Right lobe of liver (tissue), 6 donors: ENCODE data around the gene VEZT. TPM values are rescaled to one million over a fixed set of nuclear protein-coding genes. Genes with fewer than 3 reads are reported as not detected.
A peak's percentile ranks its signal among the peaks of the same experiment; 100 is the strongest.

Experiments
- ATAC-seq, 4 donors: fragments of 200-7000 bp; cut with Tn5 transposase; one replicate each; pipeline ENCODE4 v1.9.1; 2020; ENCODE audit warnings: mild to moderate bottlenecking in 4 of 4, moderate library complexity in 4 of 4
- DNase-seq, 3 donors: peaks; one replicate each; pipeline ENCODE4 v3.0.0-alpha.2; 2020
- H3K27ac ChIP-seq, 3 donors: fragments of 200-600 bp; one replicate each; pipeline ENCODE4 v1.8.0; 2022
- H3K27me3 ChIP-seq, 2 donors: fragments of 200-600 bp; one replicate each; pipeline ENCODE4 v1.8.0; 2022
- H3K36me3 ChIP-seq, 4 donors: fragments of 200-600 bp; sonication (generic) in 1 of 4; one replicate each; pipeline versions ENCODE4 v1.5.1 to v1.8.0; 2017 to 2022; ENCODE audit warnings: control low read depth in 1 of 4
- H3K4me1 ChIP-seq, 4 donors: fragments of 200-600 bp; sonication (generic) in 1 of 4; one replicate each; pipeline versions ENCODE4 v1.5.1 to v1.8.0; 2017 to 2022; ENCODE audit warnings: control low read depth in 1 of 4
- H3K4me3 ChIP-seq, 3 donors: fragments of 200-600 bp; one replicate each; pipeline ENCODE4 v1.8.0; 2022
- H3K9me3 ChIP-seq, 4 donors: fragments of 200-600 bp; sonication (generic) in 1 of 4; one replicate each; pipeline versions ENCODE4 v1.5.1 to v1.8.0; 2017 to 2022; ENCODE audit warnings: control low read depth in 1 of 4
- POLR2A ChIP-seq: fragments of 450-650 bp; IDR thresholded peaks from one replicate; pipeline ENCODE4 v1.6.1; 2017; ENCODE audit warnings: antibody characterized with exemption, mild to moderate bottlenecking
- WGBS: methylation state at CpG from one replicate; pipeline ENCODE4 v1.1.6; 2018; ENCODE audit warnings: low coverage, low lambda C conversion rate; ENCODE audit not compliant: insufficient coverage; ENCODE audit errors: missing lambda C conversion rate; 5-methylcytosine and 5-hydroxymethylcytosine counted together
- intact Hi-C, 2 donors: fragments of 100-400 bp; cut with DNase I; formaldehyde crosslinking; loops; one replicate each; pipeline versions ENCODE4 v1.11.2 to v1.14.1; 2022
- total RNA-seq, 6 experiments: library from RNA; depleted of rRNA in 2 of 6; stranded (reverse); fragments of >200 nt in 2 of 6; fragmentation: NEBNext Ultra II Directional in 3 of 6; extraction: Animal tissue kit (Norgen Biotek cat#: 25700) in 3 of 6; gene quantifications; one replicate each; pipeline versions ENCODE4 v1.1.0 to v1.2.4, GENCODE V29; 2016 to 2023
- TF ChIP-seq, protein P1 (sequence below), 4 donors: fragments of 200-600 bp in 3 of 4; fragments of 450-650 bp in 1 of 4; IDR thresholded peaks; one replicate each; pipeline versions ENCODE4 v1.5.1 to v1.8.0; 2016 to 2022; ENCODE audit warnings: antibody characterized with exemption in 4 of 4, mild to moderate bottlenecking in 2 of 4
- donor health status: DM: no; HTN: yes; CAD: no.
- donor health status: DM: no; HTN: no; CAD: no.
- donor health status: DM: no; HTN: no; CAD: no.
- donor health status: DM: no; HTN: yes; CAD: no.
- donor health status: DM: no; HTN: yes; CAD: no.

VEZT gene
- total RNA-seq, 6 experiments from 2014 or later = 23.5 to 34.2 (median 28.9) TPM

GRCh38 chr12:95202691-95203486, 14.7 kb upstream of the VEZT start:
- H3K4me3 ChIP-seq = no peak overlapping the region
- H3K36me3 ChIP-seq = no peaks in the 10 kb centered on the region
- TF ChIP-seq POLR2A = no peak
- TF ChIP-seq, protein P1, sequence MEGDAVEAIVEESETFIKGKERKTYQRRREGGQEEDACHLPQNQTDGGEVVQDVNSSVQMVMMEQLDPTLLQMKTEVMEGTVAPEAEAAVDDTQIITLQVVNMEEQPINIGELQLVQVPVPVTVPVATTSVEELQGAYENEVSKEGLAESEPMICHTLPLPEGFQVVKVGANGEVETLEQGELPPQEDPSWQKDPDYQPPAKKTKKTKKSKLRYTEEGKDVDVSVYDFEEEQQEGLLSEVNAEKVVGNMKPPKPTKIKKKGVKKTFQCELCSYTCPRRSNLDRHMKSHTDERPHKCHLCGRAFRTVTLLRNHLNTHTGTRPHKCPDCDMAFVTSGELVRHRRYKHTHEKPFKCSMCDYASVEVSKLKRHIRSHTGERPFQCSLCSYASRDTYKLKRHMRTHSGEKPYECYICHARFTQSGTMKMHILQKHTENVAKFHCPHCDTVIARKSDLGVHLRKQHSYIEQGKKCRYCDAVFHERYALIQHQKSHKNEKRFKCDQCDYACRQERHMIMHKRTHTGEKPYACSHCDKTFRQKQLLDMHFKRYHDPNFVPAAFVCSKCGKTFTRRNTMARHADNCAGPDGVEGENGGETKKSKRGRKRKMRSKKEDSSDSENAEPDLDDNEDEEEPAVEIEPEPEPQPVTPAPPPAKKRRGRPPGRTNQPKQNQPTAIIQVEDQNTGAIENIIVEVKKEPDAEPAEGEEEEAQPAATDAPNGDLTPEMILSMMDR (IDR thresholded peaks at IDR 0.05) = no peak
- DNase-seq = no peak
- peak overlapping the region in 2 of 3 donors; percentile 15 to 21 for H3K27ac ChIP-seq
- peaks cover 0 to 10% (median 0%) of the 10 kb centered on the region in 4 donors for H3K4me1 ChIP-seq
- ATAC-seq = peak in 3 of 4 donors; percentile 42 to 56 (median 47)
- WGBS = 55% methylated on average over 3 of the region's 3 CpGs
- no peaks in the 10 kb centered on the region for H3K27me3 ChIP-seq
- intact Hi-C loops = no loop called here
- H3K9me3 ChIP-seq = no peaks in the 10 kb centered on the region

GRCh38 chr12:95203487-95204030, 14.0 kb upstream of the VEZT start:
- Histone ChIP-seq H3K27ac (no peak overlapping the region), H3K9me3 (no peaks in the 10 kb centered on the region), H3K27me3 (no peaks in the 10 kb centered on the region), H3K4me1 (peaks cover 0 to 10% (median 0%) of the 10 kb centered on the region in 4 donors), H3K4me3 (no peak overlapping the region), H3K36me3 (no peaks in the 10 kb centered on the region)
- DNase-seq (no peak), ATAC-seq (no peak)
- intact Hi-C loops = no loop called here
- 67% methylated on average over 1 of the region's 1 CpG for WGBS
- TF ChIP-seq, protein P1 (IDR thresholded peaks at IDR 0.05) = no peak
- no peak for TF ChIP-seq POLR2A

DNA sequence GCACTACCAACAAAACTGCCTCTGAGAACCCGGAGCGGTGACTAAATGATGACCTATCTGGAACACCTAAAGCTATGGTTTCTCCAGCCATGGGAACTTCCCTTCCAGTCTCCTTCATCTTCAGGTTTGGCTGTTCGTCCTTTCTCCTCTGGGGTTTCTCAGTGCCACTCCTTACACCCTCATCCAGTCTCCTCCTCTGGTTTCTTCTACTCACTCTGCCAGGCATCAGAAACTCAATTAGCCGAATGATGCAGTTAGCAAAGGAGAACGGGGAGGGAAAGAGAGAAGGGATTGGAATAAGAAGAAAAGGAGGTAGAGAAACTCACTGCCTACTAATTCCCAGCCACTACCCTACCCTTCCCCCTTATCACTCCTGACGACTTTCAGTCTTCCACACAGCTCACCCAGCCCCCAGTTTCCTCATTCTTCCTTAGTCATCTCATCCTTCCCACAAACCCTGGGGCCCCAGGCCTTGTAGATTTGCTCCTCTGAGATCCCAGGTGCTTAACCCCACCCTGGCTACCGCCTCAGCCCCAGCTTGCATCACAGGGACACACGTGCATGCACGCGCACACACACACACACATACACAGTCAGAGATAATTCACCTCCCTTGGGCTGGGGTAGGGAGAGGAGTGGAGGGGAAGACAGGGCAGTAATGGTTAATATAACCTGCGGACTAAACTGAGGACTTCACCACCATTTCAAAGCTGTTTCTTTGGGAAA, 13.3 kb upstream of the VEZT start:
- peak; percentile 38 to 57 (median 52) for ATAC-seq
- TF ChIP-seq, protein P1 (IDR thresholded peaks at IDR 0.05) = no peak
- TF ChIP-seq POLR2A = no peak
- Histone ChIP-seq H3K4me3 (no peak overlapping the region), H3K4me1 (peaks cover 0 to 10% (median 0%) of the 10 kb centered on the region in 4 donors), H3K36me3 (no peaks in the 10 kb centered on the region), H3K27ac (peak overlapping the region in 1 of 3 donors; percentile 34), H3K9me3 (no peaks in the 10 kb centered on the region), H3K27me3 (no peaks in the 10 kb centered on the region)
- intact Hi-C loops = no loop called here
- peak in 1 of 3 donors; percentile 28 for DNase-seq
- 60% methylated on average over 10 of the region's 11 CpGs for WGBS

DNA sequence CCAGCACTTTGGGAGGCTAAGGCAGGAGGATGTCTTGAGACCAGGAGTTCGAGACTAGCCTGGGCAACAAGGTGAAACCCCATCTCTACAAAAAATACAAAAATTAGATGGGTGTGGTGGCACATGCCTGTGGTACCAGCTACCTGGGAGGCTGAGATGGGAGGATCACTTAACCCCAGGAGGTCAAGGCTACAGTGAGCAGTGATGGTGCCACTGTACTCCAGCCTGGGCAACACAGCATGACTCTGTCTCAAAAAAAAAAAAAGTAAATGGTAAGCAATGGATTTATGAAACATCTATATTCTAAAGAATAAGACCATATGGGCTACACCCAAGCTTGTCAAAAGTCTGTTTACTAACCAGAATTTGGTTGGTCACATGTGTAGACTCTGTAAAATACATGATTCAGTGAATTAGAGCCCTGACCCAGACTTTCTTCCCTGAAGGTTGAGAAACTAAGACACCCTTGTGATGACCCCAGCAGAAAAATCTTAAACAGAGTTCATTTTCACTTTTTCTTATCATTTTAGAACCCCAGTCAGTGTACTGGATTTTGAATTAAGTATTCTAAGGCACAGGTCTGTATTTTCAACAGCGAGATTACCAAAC, 12.5 kb upstream of the VEZT start:
- WGBS = 94% methylated on average over 2 of the region's 2 CpGs
- TF ChIP-seq POLR2A = no peak
- TF ChIP-seq, protein P1 (IDR thresholded peaks at IDR 0.05) = no peak
- ATAC-seq (peak in 3 of 4 donors; percentile 26 to 58 (median 37)), DNase-seq (no peak)
- H3K27me3 ChIP-seq = no peaks in the 10 kb centered on the region
- peak overlapping the region in 2 of 3 donors; percentile 5 to 14 for H3K27ac ChIP-seq
- no peak overlapping the region for H3K4me3 ChIP-seq
- no peaks in the 10 kb centered on the region for H3K36me3 ChIP-seq
- H3K9me3 ChIP-seq = no peaks in the 10 kb centered on the region
- intact Hi-C loops = no loop called here
- peaks cover 0 to 10% (median 0%) of the 10 kb centered on the region in 4 donors for H3K4me1 ChIP-seq
